Mammary epithelial cell (primary cell): Measurements from ENCODE around the gene TMED5.

Experiments used
- CTCF ChIP-seq, 2 donors: IDR thresholded peaks in 1 of 2; conservative IDR thresholded peaks in 1 of 2; 2 replicates each; pipeline ENCODE4 v1.5.1; 2011 to 2012; ENCODE audit warnings: inconsistent platforms in 2 of 2, low read length in 2 of 2, mild to moderate bottlenecking in 2 of 2, control low read depth in 1 of 2, low read depth in 1 of 2; ENCODE audit not compliant: insufficient read depth in 1 of 2; ENCODE audit errors: extremely low read depth in 1 of 2
- EZH2 ChIP-seq: IDR thresholded peaks from 2 replicates; pipeline ENCODE4 v1.6.1; 2012; ENCODE audit warnings: low read length, inconsistent platforms, borderline replicate concordance

- TF ChIP-seq EZH2 (no peak), CTCF (conservative IDR thresholded peaks at IDR 0.05 in 1 of 2, IDR thresholded peaks at IDR 0.05 in 1 of 2; ENCODE audit: extremely low read depth in 1 of 2, insufficient read depth in 1 of 2, low read depth in 1 of 2, low read length in 2 of 2) (peak in 1 of 2 donors; percentile 18)
These were observed at the start of gene TMED5 for GRCh38 chr1:93179886-93180722.
